ENCODE data around the gene AP1AR.

AP1AR gene

GRCh38 chr4:112276113-112276512 is 44.5 kb downstream of the AP1AR start:
- Histone ChIP-seq H2BK5ac (ENCODE audit: low read depth, low read length, poor library complexity) (no peak overlapping the region), H3K4ac (ENCODE audit: low read depth, low read length) (no peak overlapping the region), H3K79me1 (ENCODE audit: low read length) (no peaks in the 10 kb centered on the region), H2BK12ac (ENCODE audit: low read length) (no peak overlapping the region), H3K79me2 (ENCODE audit: control insufficient read depth, insufficient read depth, low read length, poor library complexity) (no peaks in the 10 kb centered on the region), H2AFZ (ENCODE audit: insufficient read depth, low read length, poor library complexity) (no peak overlapping the region), H3K36me3 (ENCODE audit: control insufficient read depth in 1 of 2, insufficient read depth in 2 of 2, low read length in 2 of 2) (peaks cover 0 to 2% of the 10 kb centered on the region in 2 experiments), H3K4me2 (ENCODE audit: low read length) (no peak overlapping the region), H4K12ac (ENCODE audit: low read depth, low read length) (no peak overlapping the region), H3K14ac (ENCODE audit: low read length) (no peak overlapping the region), H3K4me1 (ENCODE audit: control insufficient read depth in 1 of 2, insufficient read depth in 2 of 2, low read length in 2 of 2) (peaks cover 0 to 2% of the 10 kb centered on the region in 2 experiments), H2BK120ac (ENCODE audit: insufficient read depth, low read length, poor library complexity) (no peak overlapping the region), H3K18ac (ENCODE audit: low read length) (no peak overlapping the region), H4K91ac (ENCODE audit: low read depth, low read length) (no peak overlapping the region), H3K23ac (ENCODE audit: low read length) (no peak overlapping the region), H3K27me3 (ENCODE audit: insufficient read depth, low read length) (no peaks in the 10 kb centered on the region), H3K4me3 (ENCODE audit: low read depth, low read length) (no peak overlapping the region), H3K9ac (ENCODE audit: low read length) (no peak overlapping the region), H3K27ac (ENCODE audit: low read depth, low read length) (no peak overlapping the region), H2AK5ac (ENCODE audit: low read length) (no peak overlapping the region), H3K9me3 (ENCODE audit: insufficient read depth, low read depth, low read length) (no peaks in the 10 kb centered on the region), H4K8ac (ENCODE audit: low read depth, low read length) (no peak overlapping the region)
- no peak for DNase-seq
- WGBS (ENCODE audit: extremely low coverage, insufficient coverage, insufficient read length): no CpG with 5 or more reads among the region's 3 CpGs

- peaks cover 0 to 2% of the 10 kb centered on the region in 2 experiments for H3K4me1 ChIP-seq (ENCODE audit: control insufficient read depth in 1 of 2, insufficient read depth in 2 of 2, low read length in 2 of 2)
- H3K14ac ChIP-seq (ENCODE audit: low read length): no peak overlapping the region
- H3K9me3 ChIP-seq (ENCODE audit: insufficient read depth, low read depth, low read length): no peaks in the 10 kb centered on the region
- no peak overlapping the region for H2BK12ac ChIP-seq (ENCODE audit: low read length)
- no peak overlapping the region for H3K27ac ChIP-seq (ENCODE audit: low read depth, low read length)
- no peak overlapping the region for H2BK120ac ChIP-seq (ENCODE audit: insufficient read depth, low read length, poor library complexity)
- no peak overlapping the region for H4K8ac ChIP-seq (ENCODE audit: low read depth, low read length)
- H3K4me3 ChIP-seq (ENCODE audit: low read depth, low read length): no peak overlapping the region
- H2AFZ ChIP-seq (ENCODE audit: insufficient read depth, low read length, poor library complexity): no peak overlapping the region
- no peak overlapping the region for H3K9ac ChIP-seq (ENCODE audit: low read length)
- H4K12ac ChIP-seq (ENCODE audit: low read depth, low read length): no peak overlapping the region
- DNase-seq: no peak
- H3K79me1 ChIP-seq (ENCODE audit: low read length): no peaks in the 10 kb centered on the region
- H3K27me3 ChIP-seq (ENCODE audit: insufficient read depth, low read length): no peaks in the 10 kb centered on the region
- no peak overlapping the region for H3K23ac ChIP-seq (ENCODE audit: low read length)
- H3K18ac ChIP-seq (ENCODE audit: low read length): no peak overlapping the region
- H3K79me2 ChIP-seq (ENCODE audit: control insufficient read depth, insufficient read depth, low read length, poor library complexity): no peaks in the 10 kb centered on the region
- no peak overlapping the region for H3K4ac ChIP-seq (ENCODE audit: low read depth, low read length)
- no peak overlapping the region for H2BK5ac ChIP-seq (ENCODE audit: low read depth, low read length, poor library complexity)
- H3K4me2 ChIP-seq (ENCODE audit: low read length): no peak overlapping the region
- H2AK5ac ChIP-seq (ENCODE audit: low read length): no peak overlapping the region
- peaks cover 2 to 3% of the 10 kb centered on the region in 2 experiments for H3K36me3 ChIP-seq (ENCODE audit: control insufficient read depth in 1 of 2, insufficient read depth in 2 of 2, low read length in 2 of 2)
- no CpG with 5 or more reads among the region's 3 CpGs for whole genome bisulfite sequencing (ENCODE audit: extremely low coverage, insufficient coverage, insufficient read length)
- H4K91ac ChIP-seq (ENCODE audit: low read depth, low read length): no peak overlapping the region
These were observed 45.6 kb downstream of the AP1AR start for GRCh38 chr4:112277220-112277619.

GRCh38 chr4:112277705-112278448 is 46.3 kb downstream of the AP1AR start:
- Histone ChIP-seq H3K18ac (ENCODE audit: low read length) (no peak overlapping the region), H3K36me3 (ENCODE audit: control insufficient read depth in 1 of 2, insufficient read depth in 2 of 2, low read length in 2 of 2) (peaks cover 2 to 3% of the 10 kb centered on the region in 2 experiments), H3K9me3 (ENCODE audit: insufficient read depth, low read depth, low read length) (no peaks in the 10 kb centered on the region), H3K27ac (ENCODE audit: low read depth, low read length) (no peak overlapping the region), H3K27me3 (ENCODE audit: insufficient read depth, low read length) (no peaks in the 10 kb centered on the region), H3K79me2 (ENCODE audit: control insufficient read depth, insufficient read depth, low read length, poor library complexity) (no peaks in the 10 kb centered on the region), H3K4me2 (ENCODE audit: low read length) (no peak overlapping the region), H3K9ac (ENCODE audit: low read length) (no peak overlapping the region), H3K14ac (ENCODE audit: low read length) (no peak overlapping the region), H4K12ac (ENCODE audit: low read depth, low read length) (no peak overlapping the region), H2BK120ac (ENCODE audit: insufficient read depth, low read length, poor library complexity) (no peak overlapping the region), H4K91ac (ENCODE audit: low read depth, low read length) (no peak overlapping the region), H2AFZ (ENCODE audit: insufficient read depth, low read length, poor library complexity) (no peak overlapping the region), H3K4me3 (ENCODE audit: low read depth, low read length) (no peak overlapping the region), H3K79me1 (ENCODE audit: low read length) (no peaks in the 10 kb centered on the region), H2BK5ac (ENCODE audit: low read depth, low read length, poor library complexity) (no peak overlapping the region), H2AK5ac (ENCODE audit: low read length) (no peak overlapping the region), H3K4me1 (ENCODE audit: control insufficient read depth in 1 of 2, insufficient read depth in 2 of 2, low read length in 2 of 2) (peaks cover 0 to 2% of the 10 kb centered on the region in 2 experiments), H3K23ac (ENCODE audit: low read length) (no peak overlapping the region), H4K8ac (ENCODE audit: low read depth, low read length) (no peak overlapping the region), H2BK12ac (ENCODE audit: low read length) (no peak overlapping the region), H3K4ac (ENCODE audit: low read depth, low read length) (no peak overlapping the region)
- peak; percentile 72 to 97 for DNase-seq
- WGBS (ENCODE audit: extremely low coverage, insufficient coverage, insufficient read length): no CpG with 5 or more reads among the region's 10 CpGs

GRCh38 chr4:112279025-112279881 is 47.7 kb downstream of the AP1AR start:
- H3K79me1 ChIP-seq (ENCODE audit: low read length): no peaks in the 10 kb centered on the region
- no CpG with 5 or more reads among the region's 10 CpGs for WGBS (ENCODE audit: extremely low coverage, insufficient coverage, insufficient read length)

More at GRCh38 chr4:112279025-112279881, 47.7 kb downstream of the AP1AR start:
- Histone ChIP-seq H3K4ac (ENCODE audit: low read depth, low read length) (no peak overlapping the region), H3K36me3 (ENCODE audit: control insufficient read depth in 1 of 2, insufficient read depth in 2 of 2, low read length in 2 of 2) (peaks cover 2 to 3% of the 10 kb centered on the region in 2 experiments), H3K18ac (ENCODE audit: low read length) (no peak overlapping the region), H3K9ac (ENCODE audit: low read length) (no peak overlapping the region), H3K23ac (ENCODE audit: low read length) (no peak overlapping the region), H2BK120ac (ENCODE audit: insufficient read depth, low read length, poor library complexity) (no peak overlapping the region), H3K27ac (ENCODE audit: low read depth, low read length) (no peak overlapping the region), H3K79me2 (ENCODE audit: control insufficient read depth, insufficient read depth, low read length, poor library complexity) (no peaks in the 10 kb centered on the region), H2AK5ac (ENCODE audit: low read length) (no peak overlapping the region), H4K8ac (ENCODE audit: low read depth, low read length) (no peak overlapping the region), H4K91ac (ENCODE audit: low read depth, low read length) (no peak overlapping the region), H3K4me2 (ENCODE audit: low read length) (no peak overlapping the region), H2BK5ac (ENCODE audit: low read depth, low read length, poor library complexity) (no peak overlapping the region), H2AFZ (ENCODE audit: insufficient read depth, low read length, poor library complexity) (no peak overlapping the region), H3K14ac (ENCODE audit: low read length) (no peak overlapping the region), H3K4me3 (ENCODE audit: low read depth, low read length) (no peak overlapping the region), H3K9me3 (ENCODE audit: insufficient read depth, low read depth, low read length) (no peaks in the 10 kb centered on the region), H3K27me3 (ENCODE audit: insufficient read depth, low read length) (no peaks in the 10 kb centered on the region), H2BK12ac (ENCODE audit: low read length) (no peak overlapping the region), H4K12ac (ENCODE audit: low read depth, low read length) (no peak overlapping the region), H3K4me1 (ENCODE audit: control insufficient read depth in 1 of 2, insufficient read depth in 2 of 2, low read length in 2 of 2) (peaks cover 0 to 2% of the 10 kb centered on the region in 2 experiments)
- DNase-seq: peak in 1 of 2 donors; percentile 9
